Jurkat, Clone E6-1 (cell line): ENCODE results near the gene ZFP91. TPM values are rescaled to one million over a fixed set of nuclear protein-coding genes. Genes with fewer than 3 reads are reported as not detected.
"Not testable (repeated sequence)": the region's sequence is repeated elsewhere in the genome, so short reads cannot be mapped to it uniquely, and the experiment has no call there.

Experiments used
- DNase-seq: peaks from one replicate; pipeline ENCODE4 v3.0.0-alpha.2; 2011; ENCODE audit warnings: low read depth, low spot score
- H3K4me3 ChIP-seq: 2 replicates; pipeline ENCODE4 v1.5.1; 2011; ENCODE audit warnings: mild to moderate bottlenecking, low read length, control low read depth, moderate library complexity
- polyA plus RNA-seq: library from polyadenylated mRNA; unstranded; fragments of >200 nt; gene quantifications from one replicate; pipeline ENCODE4 v1.2.1, GENCODE V29; 2012; ENCODE audit warnings: missing spikeins; ENCODE audit not compliant: insufficient read length, insufficient read depth

ZFP91 gene, protein sequence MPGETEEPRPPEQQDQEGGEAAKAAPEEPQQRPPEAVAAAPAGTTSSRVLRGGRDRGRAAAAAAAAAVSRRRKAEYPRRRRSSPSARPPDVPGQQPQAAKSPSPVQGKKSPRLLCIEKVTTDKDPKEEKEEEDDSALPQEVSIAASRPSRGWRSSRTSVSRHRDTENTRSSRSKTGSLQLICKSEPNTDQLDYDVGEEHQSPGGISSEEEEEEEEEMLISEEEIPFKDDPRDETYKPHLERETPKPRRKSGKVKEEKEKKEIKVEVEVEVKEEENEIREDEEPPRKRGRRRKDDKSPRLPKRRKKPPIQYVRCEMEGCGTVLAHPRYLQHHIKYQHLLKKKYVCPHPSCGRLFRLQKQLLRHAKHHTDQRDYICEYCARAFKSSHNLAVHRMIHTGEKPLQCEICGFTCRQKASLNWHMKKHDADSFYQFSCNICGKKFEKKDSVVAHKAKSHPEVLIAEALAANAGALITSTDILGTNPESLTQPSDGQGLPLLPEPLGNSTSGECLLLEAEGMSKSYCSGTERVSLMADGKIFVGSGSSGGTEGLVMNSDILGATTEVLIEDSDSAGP
- 30.9 TPM for polyA plus RNA-seq

DNA sequence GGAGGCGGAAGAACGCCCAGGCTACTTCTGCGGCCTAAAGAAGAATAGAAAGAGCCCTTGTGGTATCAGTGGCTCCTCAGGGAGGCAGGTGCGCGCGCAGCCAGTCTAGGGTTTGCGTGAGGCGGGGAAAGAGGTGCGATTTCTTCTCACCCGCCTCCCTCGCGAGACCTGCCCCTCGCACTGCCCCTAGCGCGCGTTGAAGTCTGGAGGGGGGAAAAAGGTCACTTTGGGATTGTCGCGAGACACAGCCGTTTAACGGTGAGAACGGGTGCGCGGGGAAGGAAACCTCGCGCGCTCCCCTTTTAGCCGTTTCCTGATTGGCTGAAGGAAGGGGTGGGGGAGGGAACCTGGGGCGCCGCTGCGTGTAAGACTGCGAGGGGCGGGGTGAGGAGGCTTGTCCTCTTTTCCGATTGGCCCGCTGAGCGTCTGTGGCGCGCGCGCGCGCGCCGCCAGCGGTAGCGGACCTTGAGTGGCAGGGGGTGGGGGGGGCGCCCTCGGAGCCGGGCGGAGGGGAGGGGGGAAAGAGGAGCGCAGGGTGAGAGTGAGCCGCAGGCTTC is at the start of gene ZFP91:
TSS of gene ZFP91 (plus strand) at position 429 of the 557 bp plus-strand sequence. CDS start 219 bp downstream, outside the sequence.
- H3K4me3 ChIP-seq: peak within 1 kb of the TSS; percentile 92
- DNase-seq: peak; percentile 97

DNA sequence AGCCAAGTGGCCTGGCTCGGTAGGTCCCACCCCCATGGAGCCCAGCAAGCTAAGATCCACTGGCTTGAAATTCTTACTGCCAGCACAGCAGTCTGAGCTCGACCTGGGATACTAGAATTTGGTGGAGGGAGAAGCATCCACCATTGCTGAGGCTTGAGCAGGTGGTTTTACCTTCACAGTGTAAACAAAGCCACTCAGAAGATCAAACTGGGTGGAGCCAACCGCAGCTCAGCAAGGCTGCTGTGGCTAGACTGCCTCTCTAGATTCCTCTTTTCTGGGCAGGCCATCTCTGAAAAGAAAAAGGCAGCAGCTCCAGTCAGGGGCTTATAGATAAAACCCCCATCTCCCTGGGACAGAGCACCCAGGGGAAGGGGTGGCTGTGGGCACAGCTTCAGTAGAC is 48.6 kb upstream of the ZFP91 start:
- DNase-seq: peak; percentile 41
- no peak overlapping the region for H3K4me3 ChIP-seq

DNA sequence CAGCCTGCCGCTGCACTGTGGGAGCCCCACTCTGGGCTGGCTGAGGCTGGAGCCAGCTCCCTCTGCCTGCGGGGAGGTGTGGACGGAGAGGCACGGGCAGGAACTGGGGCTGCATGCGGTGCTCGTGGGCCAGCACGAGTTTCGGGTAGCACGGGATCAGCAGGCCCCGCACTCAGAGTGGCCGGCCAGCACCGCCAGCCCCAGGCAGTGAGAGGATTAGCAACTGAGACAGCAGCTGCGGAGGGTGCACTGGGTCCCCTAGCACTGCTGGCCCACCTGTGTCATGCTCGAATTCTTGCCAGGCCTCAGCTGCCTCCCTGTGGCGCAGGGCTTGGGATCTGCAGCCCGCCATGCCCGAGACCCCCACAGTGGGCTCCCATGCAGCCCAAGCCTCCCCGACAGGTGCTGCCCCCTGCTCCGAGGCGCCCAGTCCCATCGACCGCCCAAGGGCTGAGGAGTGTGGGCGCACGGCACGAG is 47.0 kb upstream of the ZFP91 start:
- no peak for DNase-seq
- H3K4me3 ChIP-seq: no peak overlapping the region

DNA sequence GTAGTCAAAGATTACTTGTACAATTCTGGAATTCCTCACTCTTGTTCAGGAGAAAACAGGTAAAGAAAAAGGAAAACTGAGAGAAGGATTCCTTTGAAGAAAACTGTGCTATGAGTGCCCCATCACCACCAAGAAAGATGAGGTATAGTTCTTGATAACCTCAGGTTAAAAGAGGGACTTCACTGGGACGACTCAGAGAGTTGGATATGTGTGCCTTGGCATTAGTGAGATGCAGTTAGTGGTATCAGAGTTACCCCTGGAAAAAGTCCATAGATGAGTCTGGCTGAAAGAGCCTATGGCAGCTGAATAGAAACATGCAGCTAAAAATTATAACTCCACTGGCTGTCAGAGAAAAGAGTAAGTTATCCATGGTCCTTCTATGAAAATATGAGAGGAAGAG is 32.0 kb upstream of the ZFP91 start:
- no peak for DNase-seq
- H3K4me3 ChIP-seq: no peak overlapping the region

DNA sequence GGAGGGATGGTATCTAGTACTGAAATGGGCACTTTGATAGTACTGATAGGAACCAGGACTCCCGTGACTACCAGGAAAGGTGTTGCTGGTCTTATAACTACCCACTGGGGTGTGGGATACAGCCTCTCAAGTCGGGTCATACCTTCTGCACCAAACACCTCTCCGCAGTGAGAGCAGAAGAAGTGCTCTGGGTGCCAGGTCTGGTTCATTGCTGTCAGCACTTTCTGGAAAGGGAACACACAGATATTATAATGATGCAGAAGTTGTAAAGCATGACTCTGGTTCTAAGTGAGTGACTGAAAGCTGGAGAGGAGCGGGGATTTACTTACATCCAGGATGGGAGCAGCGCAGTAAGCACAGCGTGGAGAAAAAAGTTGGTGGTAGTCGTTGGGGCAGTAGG is 29.2 kb upstream of the ZFP91 start:
- no peak for DNase-seq
- no peak overlapping the region for H3K4me3 ChIP-seq

DNA sequence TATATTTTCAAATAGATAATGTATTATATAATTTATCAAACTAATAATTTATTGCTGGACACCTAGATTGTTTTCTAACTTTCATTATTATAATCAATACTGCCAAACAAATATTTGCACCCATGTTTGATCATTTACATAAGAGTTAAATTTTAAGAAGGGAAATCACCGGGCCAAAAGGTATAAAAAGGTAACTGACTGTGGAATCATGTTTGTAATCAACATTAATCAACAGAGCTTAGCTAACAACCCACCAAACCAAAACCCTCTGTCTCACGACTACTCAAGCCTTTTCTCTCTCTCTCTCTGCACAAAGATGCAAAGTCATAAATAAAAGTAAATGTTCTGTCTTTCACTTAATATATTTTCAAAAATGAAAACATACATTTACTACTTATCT is 18.0 kb upstream of the ZFP91 start:
- no peak overlapping the region for H3K4me3 ChIP-seq
- no peak for DNase-seq

DNA sequence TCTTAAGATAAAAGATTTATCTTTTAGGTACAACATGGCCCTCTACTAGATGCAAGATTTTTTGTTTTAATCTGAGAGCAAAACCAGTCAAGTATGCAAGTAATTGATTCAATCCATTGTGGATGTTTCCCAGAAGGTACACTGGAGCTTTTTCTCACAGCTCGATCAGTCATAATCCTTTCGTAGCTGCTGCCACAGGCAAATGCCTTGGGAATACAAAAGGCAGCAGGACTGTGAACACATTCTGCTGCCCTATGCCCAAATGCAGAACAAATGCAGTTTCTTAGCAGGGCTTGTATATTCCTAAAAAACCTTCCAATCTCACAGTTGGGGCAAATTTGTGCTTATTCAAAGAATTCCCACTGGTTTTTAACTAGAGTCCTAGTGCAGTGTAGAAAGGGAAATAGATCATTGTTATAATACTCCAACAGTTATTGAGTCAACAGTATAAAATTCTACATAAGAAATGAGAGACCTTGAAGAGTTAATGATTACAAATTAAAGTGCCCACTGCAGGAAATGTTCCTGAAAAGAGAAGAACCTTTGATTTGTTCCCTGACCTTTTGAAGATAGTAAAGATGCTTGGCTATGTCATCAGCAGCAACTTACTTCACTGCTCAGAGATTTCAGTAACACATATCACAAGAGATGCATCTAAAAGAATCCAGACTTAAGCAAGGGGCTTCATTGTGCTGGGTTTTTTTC is 17.3 kb upstream of the ZFP91 start:
- H3K4me3 ChIP-seq: no peak overlapping the region
- no peak for DNase-seq

DNA sequence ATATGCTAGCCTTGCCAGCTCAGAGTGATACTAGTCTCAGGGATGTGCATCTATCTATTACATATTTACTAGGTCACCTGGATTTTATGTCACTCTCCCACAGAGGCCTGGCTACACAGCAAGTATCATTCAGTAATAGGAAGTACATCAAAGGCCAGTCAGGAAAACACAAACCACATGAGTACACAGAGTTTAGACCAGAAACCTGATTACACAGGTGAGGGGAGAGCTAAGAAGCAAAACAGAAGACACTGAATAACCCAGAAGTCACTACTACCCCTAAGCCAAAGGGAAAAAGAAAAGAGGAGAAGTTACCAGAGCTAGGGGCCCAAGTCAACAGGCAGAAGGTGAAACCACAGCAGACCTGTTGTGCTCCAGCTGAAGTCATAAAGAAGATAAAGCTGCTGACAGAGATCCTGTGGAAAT is 16.5 kb upstream of the ZFP91 start:
- DNase-seq: no peak
- no peak overlapping the region for H3K4me3 ChIP-seq

DNA sequence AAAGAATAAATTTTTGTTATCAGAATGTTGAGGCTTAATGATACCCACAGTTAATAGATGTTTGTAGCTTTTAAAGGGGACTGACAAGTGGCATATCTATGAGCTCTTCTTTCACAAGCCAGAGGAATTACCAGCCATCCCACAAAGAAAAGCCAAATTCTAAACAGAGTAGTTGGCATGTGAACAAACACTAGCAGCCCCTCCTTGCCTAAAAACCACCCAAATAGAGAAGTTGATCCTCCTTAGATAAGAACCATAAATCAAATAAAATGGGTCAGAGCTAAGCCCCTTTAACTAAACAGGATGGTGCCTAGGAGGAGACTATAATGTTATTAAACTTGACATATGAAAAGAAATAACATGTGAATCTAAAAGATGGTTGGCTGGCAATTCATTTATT is 14.6 kb upstream of the ZFP91 start:
- H3K4me3 ChIP-seq: no peak overlapping the region
- peak; percentile 12 for DNase-seq

DNA sequence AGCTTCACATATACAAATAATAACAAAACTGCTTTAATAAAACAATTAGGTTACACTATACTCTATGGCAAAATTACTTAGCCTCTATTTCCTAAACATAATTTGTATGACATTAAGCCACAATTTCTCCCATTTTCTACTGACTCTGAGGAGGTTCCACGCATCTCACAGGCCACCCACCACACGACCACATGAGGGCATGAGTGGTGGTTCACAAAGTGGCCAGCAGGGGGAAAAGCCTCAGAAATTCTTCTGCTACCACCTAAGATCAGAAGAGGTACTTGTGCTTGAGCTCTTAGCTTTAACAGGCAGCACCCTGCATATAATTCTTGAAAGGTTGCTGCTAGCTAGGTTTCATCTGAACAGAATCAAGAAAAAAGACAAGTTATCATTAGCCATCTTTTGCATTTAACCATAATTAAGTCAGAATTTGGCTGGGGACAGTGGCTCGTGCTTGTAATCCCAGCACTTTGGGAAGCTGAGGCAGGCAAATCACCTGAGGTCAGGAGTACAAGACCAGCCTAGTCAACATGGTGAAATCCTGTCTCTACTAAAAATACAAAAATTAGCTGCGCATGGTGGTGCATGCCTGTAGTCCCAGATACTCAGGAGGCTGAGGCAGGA is 10.9 kb upstream of the ZFP91 start:
- H3K4me3 ChIP-seq: no peak overlapping the region
- peak; percentile 78 for DNase-seq

DNA sequence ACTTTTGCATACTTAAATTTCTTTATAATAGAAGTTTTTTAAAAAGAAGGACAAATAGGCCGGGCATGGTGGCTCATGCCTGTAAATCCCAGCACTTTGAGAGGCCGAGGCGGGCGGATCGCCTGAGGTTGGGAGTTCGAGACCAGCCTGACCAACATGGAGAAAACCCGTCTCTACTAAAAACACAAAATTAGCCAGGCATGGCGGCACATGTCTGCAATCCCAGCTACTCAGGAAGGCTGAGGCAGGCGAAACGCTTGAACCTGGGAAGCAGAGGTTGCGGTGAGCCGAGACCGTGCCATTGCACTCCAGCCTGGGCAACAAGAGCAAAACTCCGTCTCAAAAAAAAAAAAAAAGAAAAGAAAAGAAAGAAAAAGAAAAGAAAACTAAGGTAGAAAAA is 6.0 kb upstream of the ZFP91 start:
- not testable (repeated sequence) for DNase-seq, H3K4me3 ChIP-seq

DNA sequence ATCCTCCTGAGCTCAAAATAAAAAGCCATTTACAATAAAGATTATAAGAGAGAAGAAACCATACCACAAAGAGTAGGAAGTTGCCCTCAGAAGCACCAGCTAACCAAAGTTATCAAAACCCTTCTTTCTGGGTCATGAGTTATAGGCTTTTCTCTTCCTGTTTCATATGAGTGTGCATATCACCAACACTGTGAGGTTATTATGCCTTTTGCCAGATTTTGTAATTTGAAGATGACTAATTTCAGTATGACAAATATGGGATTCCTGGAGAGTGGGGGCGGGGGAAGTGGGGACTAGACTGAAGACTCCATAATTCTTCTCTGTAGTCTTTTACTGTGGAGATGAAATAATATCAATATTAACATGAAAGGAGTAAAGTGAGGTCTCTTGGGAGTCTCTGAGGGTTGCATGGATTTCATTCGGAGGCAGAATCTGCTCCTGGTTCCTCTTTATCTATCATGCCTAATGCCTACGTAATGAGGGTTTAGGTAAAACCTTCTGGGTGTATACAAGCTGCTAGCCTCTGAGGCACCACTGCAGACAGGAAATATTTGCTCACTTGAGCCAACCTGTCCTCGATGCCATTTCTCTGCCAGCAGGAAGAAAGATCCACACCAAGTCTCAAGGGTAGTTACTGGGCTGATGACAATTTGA is 5.3 kb upstream of the ZFP91 start:
- peak; percentile 65 for DNase-seq
- peak overlapping the region; percentile 92 for H3K4me3 ChIP-seq

DNA sequence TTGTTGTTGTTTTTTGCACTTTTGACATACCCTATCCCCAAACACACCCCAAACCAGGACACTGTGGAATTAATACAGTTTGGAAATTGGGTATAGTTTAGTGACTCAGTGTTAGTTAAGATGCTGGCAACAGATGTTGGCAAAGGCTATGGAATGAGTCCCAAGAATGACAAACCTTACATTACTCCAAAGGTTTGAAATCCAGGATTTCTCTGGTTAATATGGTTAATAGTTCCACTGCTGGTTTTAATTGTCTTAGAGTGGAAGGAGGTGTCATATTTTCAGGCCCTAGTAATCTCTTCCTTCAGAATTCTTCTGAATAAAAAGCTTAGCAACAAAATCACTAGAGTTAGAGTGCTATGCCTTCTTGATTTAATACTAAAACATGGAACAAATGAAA is 4.0 kb upstream of the ZFP91 start:
- no peak for DNase-seq
- peak overlapping the region; percentile 92 for H3K4me3 ChIP-seq

DNA sequence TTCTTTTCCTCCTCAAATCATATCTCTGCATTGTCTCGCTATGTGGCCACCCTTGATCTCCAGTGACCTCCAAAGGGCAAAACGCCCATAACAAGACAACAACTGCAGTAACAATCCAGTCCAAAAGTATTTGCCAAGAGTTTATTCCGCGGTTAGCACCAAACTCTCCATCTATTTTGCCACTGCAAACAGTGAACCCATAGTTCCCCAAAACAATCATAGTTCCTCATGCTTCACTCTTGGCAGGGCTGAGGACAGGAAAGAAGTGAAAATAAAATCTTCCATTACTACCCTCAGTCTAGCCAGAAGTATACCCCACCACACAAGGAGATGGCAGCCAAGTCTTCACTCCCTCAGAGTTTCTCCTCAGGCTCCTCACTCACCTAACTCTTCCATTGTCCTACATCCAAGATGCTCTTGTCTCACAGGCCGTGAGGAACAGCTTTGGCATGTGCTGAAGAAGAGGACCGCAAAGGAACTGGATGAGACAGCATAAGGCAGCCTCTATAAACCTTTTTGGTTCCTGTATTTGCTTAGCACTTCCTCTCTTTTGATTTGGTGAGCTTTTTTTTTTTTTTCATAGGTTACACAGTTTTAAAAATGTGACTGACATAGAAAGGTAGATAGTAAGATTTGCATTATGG is 3.4 kb upstream of the ZFP91 start, which contains the start of gene LPXN:
TSS of gene LPXN (minus strand) at position 480 of the 644 bp plus-strand sequence. CDS start at position 396, 84 bp downstream.
- peak; percentile 85 for DNase-seq
- H3K4me3 ChIP-seq: peak within 1 kb of the TSS; percentile 92

DNA sequence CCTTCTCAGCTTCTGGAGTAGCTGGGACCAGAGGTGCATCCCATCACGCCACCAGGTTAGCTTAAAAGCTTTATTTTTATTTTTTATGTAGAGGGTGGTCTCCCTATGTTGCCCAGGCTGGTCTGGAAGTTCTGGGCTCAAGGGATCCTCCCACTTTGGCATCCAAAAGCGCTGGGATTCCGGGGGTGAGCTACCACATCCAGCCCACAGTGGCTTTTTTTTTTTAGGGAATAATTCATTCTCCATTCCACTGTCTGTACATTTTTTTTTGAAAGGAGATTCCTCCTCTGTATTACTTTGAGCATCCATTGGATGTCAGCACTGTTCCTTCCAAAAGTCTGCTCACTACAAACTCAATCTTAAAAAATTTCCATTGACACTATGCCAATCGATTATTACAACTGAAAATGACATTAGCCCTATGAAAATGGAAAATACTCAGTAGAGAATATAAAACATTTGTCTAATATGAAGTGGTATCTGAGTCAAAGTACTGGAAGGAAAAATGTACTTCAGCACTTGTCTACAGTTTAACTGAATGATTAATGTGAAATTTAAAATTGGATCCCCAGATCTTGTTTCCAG is 1.9 kb upstream of the ZFP91 start:
- DNase-seq: no peak

DNA sequence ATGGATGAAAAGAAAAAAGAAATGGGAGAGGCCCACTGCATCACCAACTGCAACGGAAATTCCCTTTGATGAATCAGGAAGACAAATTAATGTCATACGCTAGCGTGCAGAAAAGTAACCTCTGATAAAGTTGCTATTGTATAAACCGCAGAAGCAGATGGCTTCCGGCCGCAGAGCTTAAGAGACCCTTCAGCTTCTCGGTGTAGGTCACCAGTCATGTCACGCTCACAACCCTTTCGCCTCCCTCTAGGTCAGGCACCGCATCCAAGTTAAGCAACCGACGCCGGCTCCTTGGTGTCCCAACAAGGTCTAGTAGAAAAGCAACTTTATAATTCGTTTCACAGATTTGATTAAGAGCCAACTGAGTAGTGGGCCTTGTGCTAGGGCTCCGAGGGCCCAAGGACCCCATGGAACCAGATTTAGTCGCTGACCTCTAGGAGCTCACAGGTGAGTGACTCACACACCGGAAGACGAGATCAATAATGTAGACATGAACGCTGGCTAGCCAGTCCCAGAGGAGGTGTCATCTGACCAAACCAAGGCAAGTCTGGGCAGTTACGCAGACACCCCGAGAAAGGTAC is 1.2 kb upstream of the ZFP91 start:
- peak; percentile 93 for DNase-seq
- peak overlapping the region; percentile 92 for H3K4me3 ChIP-seq

More for the DNA sequence above, 1.9 kb upstream of the ZFP91 start:
- H3K4me3 ChIP-seq: peak overlapping the region; percentile 92

DNA sequence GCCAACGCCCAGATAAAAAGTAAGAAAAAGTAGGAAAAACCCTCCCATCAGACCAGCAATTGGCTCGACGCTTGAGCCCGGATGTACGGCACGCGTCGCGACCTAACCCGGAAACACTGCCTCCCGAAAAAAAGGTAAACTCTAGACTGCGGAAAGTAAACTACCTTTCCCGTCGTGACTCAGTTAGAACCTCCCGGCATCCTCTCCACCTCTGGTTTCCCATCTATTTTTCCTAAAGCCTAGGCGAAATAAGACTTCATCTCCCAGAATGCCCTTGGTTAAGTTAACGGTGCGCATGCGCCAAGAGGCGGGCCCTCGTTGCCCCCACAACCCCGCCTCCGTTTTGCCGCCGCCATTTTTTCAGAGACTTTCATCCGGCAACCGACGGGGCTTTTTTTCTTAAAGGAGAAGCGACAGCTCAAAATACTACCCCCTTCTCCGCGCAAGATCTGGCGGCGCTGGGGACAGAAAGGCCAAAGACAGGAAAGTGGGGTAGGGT is 678 bp upstream of the ZFP91 start:
- peak; percentile 99 for DNase-seq
- H3K4me3 ChIP-seq: peak overlapping the region; percentile 92
